Stimulated activated CD4-positive, alpha-beta T cell treated with anti-CD3 and anti-CD28 coated beads, Interleukin-12 subunit alpha, Interleukin-12 subunit beta, amount 100 ng/mL, for 24 hours (primary cell): Measurements from ENCODE around the gene ATRN.

Experiments used
- DNase-seq, 2 experiments: peaks; one replicate each; pipeline ENCODE4 v3.0.0-alpha.2; 2020; ENCODE audit warnings: low read depth in 2 of 2

Gene ATRN

GRCh38 chr20:3627476-3627875 lies 156.7 kb downstream of the ATRN start:
- no peak for DNase-seq

- DNase-seq: no peak
Observed at GRCh38 chr20:3628502-3629314, 157.9 kb downstream of the ATRN start.

GRCh38 chr20:3629893-3630292 lies 159.1 kb downstream of the ATRN start:
- DNase-seq: no peak

- DNase-seq: no peak
Observed at GRCh38 chr20:3630429-3630828, 159.6 kb downstream of the ATRN start.

- no peak for DNase-seq
Observed at GRCh38 chr20:3631534-3631933, 160.7 kb downstream of the ATRN start.

- no peak for DNase-seq
Observed at GRCh38 chr20:3632311-3633004, 161.6 kb downstream of the ATRN start.

GRCh38 chr20:3633913-3634478 lies 163.2 kb downstream of the ATRN start:
- no peak for DNase-seq

GRCh38 chr20:3635346-3635745 lies 164.5 kb downstream of the ATRN start:
- DNase-seq: no peak

- no peak for DNase-seq
Observed at GRCh38 chr20:3640259-3640658, 169.4 kb downstream of the ATRN start.

GRCh38 chr20:3645309-3646066 lies 174.7 kb downstream of the ATRN start:
- no peak for DNase-seq

- DNase-seq: no peak
Observed at GRCh38 chr20:3646067-3646440, 175.2 kb downstream of the ATRN start.

GRCh38 chr20:3646651-3647050 lies 175.8 kb downstream of the ATRN start:
- DNase-seq: no peak

GRCh38 chr20:3647473-3647872 lies 176.7 kb downstream of the ATRN start:
- no peak for DNase-seq

GRCh38 chr20:3648951-3649350 lies 178.1 kb downstream of the ATRN start:
- DNase-seq: no peak

- no peak for DNase-seq
Observed at GRCh38 chr20:3651204-3651962, 180.6 kb downstream of the ATRN start.

- DNase-seq: no peak
Observed at GRCh38 chr20:3652221-3652620, 181.4 kb downstream of the ATRN start.

GRCh38 chr20:3652676-3653596 lies 182.1 kb downstream of the ATRN start:
- no peak for DNase-seq

GRCh38 chr20:3653921-3654320 lies 183.1 kb downstream of the ATRN start:
- DNase-seq: no peak

- no peak for DNase-seq
Observed at GRCh38 chr20:3654326-3655130, 183.7 kb downstream of the ATRN start.

GRCh38 chr20:3655131-3655405 lies 184.2 kb downstream of the ATRN start:
- DNase-seq: no peak
